Endothelial cell of umbilical vein (primary cell): ENCODE data around the gene FRMPD1.

Experiments used
- CTCF ChIP-seq, 2 donors: IDR thresholded peaks; 1 replicate in 1 of 2; 2 replicates in 1 of 2; pipeline ENCODE4 v1.5.1; 2011; ENCODE audit warnings: low read length in 2 of 2, mild to moderate bottlenecking in 2 of 2, moderate library complexity in 2 of 2, control low read depth in 1 of 2, inconsistent platforms in 1 of 2, low read depth in 1 of 2; ENCODE audit not compliant: insufficient read depth in 1 of 2; ENCODE audit errors: extremely low read depth in 1 of 2
- EZH2 ChIP-seq: IDR thresholded peaks from 2 replicates; pipeline ENCODE4 v1.6.1; 2012; ENCODE audit warnings: borderline replicate concordance, low read depth, mild to moderate bottlenecking, moderate library complexity, low read length, inconsistent platforms; ENCODE audit not compliant: severe bottlenecking
- GATA2 ChIP-seq: IDR thresholded peaks from 2 replicates; pipeline ENCODE4 v1.7.0; 2011; ENCODE audit warnings: low read depth, mild to moderate bottlenecking, moderate library complexity, mixed read lengths, low read length; ENCODE audit not compliant: insufficient read length, insufficient read depth
- MAX ChIP-seq: IDR thresholded peaks from 2 replicates; pipeline ENCODE4 v1.6.1; 2011; ENCODE audit not compliant: insufficient read depth, insufficient read length
- MYC ChIP-seq: IDR thresholded peaks from one replicate; pipeline ENCODE4 v1.6.1; 2011; ENCODE audit warnings: mild to moderate bottlenecking, low read depth, low read length
- POLR2A ChIP-seq: IDR thresholded peaks from 2 replicates; pipeline ENCODE4 v1.6.1; 2012; ENCODE audit warnings: low read depth, mild to moderate bottlenecking, control low read depth, low read length
- POLR2AphosphoS5 ChIP-seq: IDR thresholded peaks from 2 replicates; pipeline ENCODE4 v1.6.1; 2012; ENCODE audit warnings: low read depth, mild to moderate bottlenecking, control low read depth, low read length, moderate library complexity; ENCODE audit not compliant: insufficient read depth

- TF ChIP-seq CTCF (IDR thresholded peaks at IDR 0.05; ENCODE audit: extremely low read depth in 1 of 2, insufficient read depth in 1 of 2, low read depth in 1 of 2, low read length in 2 of 2) (no peak), EZH2 (no peak), POLR2A (no peak), MYC (no peak), POLR2AphosphoS5 (no peak), MAX (no peak), GATA2 (no peak)
Measured at GRCh38 chr9:37694355-37694754, 43.6 kb downstream of the FRMPD1 start.
